ENCODE measurements around the gene KRTAP10-10.
"Not testable (repeated sequence)": the region's sequence is repeated elsewhere in the genome, so short reads cannot be mapped to it uniquely, and the experiment has no call there.

The KRTAP10-10 gene

DNA sequence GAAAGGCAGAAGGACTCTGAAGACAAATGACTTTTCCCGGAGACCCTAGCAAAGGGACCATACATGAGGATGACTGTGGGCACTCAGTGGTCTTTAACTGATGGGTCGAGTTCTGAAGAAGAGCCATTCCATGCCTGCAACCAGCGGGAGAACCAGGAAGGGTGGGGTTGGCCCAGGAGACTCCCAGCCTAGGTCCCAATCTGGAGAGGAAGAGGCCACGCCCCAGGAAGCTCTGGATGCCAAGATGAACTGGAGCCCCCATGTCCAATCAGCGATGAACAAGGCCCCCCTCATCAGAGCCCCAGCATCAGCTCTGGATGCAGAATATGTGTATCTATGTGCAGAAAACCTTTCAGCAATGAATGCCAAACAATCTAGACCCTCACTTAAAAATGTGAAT, 3.6 kb downstream of the KRTAP10-10 start:
- H3K36me3 ChIP-seq (ENCODE audit: insufficient read depth, insufficient read length, low read length): no peaks in the 10 kb centered on the region
- peaks cover 27% of the 10 kb centered on the region for H3K9me3 ChIP-seq (ENCODE audit: insufficient read depth, low read length)
- TF ChIP-seq ZNF274 (IDR thresholded peaks at IDR 0.05; ENCODE audit: low read depth, low read length) (no peak), SUZ12 (IDR thresholded peaks at IDR 0.05; ENCODE audit: extremely low read depth, insufficient read depth, insufficient read length) (no peak), YY1 (IDR thresholded peaks at IDR 0.05; ENCODE audit: insufficient read depth, insufficient read length) (no peak)
- no peak overlapping the region for H3K4me3 ChIP-seq (ENCODE audit: insufficient read length, low read depth)
- DNase-seq (ENCODE audit: low read depth, low spot score): no peak
- no peaks in the 10 kb centered on the region for H3K27me3 ChIP-seq (ENCODE audit: insufficient read depth, insufficient read length)
- peaks cover 4% of the 10 kb centered on the region for H3K4me1 ChIP-seq (ENCODE audit: insufficient read depth, insufficient read length)
- H3K9ac ChIP-seq (ENCODE audit: insufficient read length, low read depth): no peak overlapping the region

DNA sequence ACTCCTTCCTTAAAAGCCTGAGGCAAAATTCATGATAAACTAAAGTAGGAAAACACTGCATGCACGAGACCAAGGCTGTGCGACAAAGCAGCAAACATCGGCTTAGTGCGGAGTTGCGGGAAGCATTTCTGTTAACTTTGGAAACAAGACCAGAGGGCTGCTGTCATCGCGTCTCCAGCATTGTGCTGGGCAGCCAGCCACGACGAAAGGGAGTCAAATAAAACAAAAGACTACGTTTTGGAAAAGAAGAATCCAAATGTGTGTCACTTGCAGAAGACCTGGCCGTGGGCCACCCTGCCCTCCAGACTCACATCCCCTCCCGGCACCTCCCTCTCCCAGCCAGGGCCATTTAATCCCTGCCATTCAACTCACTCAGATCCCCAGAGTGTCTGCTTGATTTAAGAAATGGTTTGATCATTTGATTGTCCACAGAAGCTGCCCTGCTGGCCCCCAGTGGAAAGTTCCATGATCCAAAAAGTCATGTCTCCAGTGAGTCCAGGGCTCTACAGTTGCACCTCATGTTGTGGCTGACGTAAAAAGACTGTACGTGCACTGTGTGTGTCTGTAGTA, 6.7 kb downstream of the KRTAP10-10 start:
- TF ChIP-seq YY1 (IDR thresholded peaks at IDR 0.05; ENCODE audit: insufficient read depth, insufficient read length) (no peak), ZNF274 (IDR thresholded peaks at IDR 0.05; ENCODE audit: low read depth, low read length) (no peak), SUZ12 (IDR thresholded peaks at IDR 0.05; ENCODE audit: extremely low read depth, insufficient read depth, insufficient read length) (no peak)
- peaks cover 6% of the 10 kb centered on the region for H3K4me1 ChIP-seq (ENCODE audit: insufficient read depth, insufficient read length)
- no peak overlapping the region for H3K9ac ChIP-seq (ENCODE audit: insufficient read length, low read depth)

DNA sequence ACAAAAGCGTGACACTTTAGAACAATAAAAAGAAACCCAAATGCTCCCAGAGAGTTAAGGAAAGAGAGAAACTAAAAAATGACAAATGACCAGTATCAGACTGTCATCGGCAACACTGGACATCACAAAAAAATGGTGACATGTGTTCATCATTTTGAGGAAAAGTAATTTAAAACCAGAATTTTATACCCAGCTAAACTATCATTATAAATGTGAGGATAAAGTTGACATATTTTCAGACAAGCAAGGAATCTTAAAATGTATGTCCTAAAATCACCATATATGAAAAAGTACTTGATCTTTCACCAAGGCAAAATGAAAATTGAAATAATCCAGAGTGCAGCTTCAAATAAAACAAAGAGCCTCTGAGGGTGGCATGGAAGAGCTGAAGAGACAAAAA, 7.7 kb downstream of the KRTAP10-10 start:
- peaks cover 27% of the 10 kb centered on the region for H3K9me3 ChIP-seq (ENCODE audit: insufficient read depth, low read length)
- no peak for DNase-seq (ENCODE audit: low read depth, low spot score)
- H3K4me1 ChIP-seq (ENCODE audit: insufficient read depth, insufficient read length): peaks cover 10% of the 10 kb centered on the region
- TF ChIP-seq YY1 (IDR thresholded peaks at IDR 0.05; ENCODE audit: insufficient read depth, insufficient read length): no peak
- TF ChIP-seq ZNF274 (IDR thresholded peaks at IDR 0.05; ENCODE audit: low read depth, low read length): no peak
- TF ChIP-seq SUZ12 (IDR thresholded peaks at IDR 0.05; ENCODE audit: extremely low read depth, insufficient read depth, insufficient read length): no peak
- no peaks in the 10 kb centered on the region for H3K36me3 ChIP-seq (ENCODE audit: insufficient read depth, insufficient read length, low read length)
- H3K4me3 ChIP-seq (ENCODE audit: insufficient read length, low read depth): no peak overlapping the region
- no peaks in the 10 kb centered on the region for H3K27me3 ChIP-seq (ENCODE audit: insufficient read depth, insufficient read length)
- H3K9ac ChIP-seq (ENCODE audit: insufficient read length, low read depth): no peak overlapping the region

More for the DNA sequence above, 6.7 kb downstream of the KRTAP10-10 start:
- DNase-seq (ENCODE audit: low read depth, low spot score): no peak
- Histone ChIP-seq H3K9me3 (ENCODE audit: insufficient read depth, low read length) (peaks cover 27% of the 10 kb centered on the region), H3K27me3 (ENCODE audit: insufficient read depth, insufficient read length) (no peaks in the 10 kb centered on the region), H3K36me3 (ENCODE audit: insufficient read depth, insufficient read length, low read length) (no peaks in the 10 kb centered on the region), H3K4me3 (ENCODE audit: insufficient read length, low read depth) (no peak overlapping the region)

DNA sequence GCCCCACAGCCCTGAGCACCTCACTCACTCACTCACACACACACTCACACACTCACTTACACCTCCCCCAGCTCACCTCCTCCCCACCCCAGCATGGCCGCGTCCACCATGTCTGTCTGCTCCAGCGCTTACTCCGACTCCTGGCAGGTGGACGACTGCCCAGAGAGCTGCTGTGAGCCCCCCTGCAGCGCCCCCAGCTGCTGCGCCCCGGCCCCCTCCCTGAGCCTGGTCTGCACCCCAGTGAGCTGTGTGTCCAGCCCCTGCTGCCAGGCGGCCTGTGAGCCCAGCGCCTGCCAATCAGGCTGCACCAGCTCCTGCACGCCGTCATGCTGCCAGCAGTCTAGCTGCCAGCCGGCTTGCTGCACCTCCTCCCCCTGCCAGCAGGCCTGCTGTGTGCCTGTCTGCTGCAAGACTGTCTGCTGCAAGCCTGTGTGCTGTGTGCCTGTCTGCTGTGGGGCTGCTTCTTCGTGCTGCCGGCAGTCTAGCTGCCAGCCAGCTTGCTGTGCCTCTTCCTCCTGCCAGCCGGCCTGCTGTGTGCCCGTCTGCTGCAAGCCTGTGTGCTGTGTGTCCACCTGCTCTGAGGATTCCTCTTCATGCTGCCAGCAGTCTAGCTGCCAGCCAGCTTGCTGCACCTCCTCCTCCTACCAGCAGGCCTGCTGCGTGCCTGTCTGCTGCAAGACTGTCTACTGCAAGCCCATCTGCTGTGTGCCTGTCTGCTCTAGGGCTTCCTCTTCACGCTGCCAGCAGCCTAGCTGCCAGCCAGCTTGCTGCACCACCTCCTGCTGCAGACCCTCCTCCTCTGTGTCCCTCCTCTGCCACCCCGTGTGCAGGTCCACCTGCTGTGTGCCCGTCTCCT, 9.4 kb downstream of the KRTAP10-10 start, which contains the start of gene KRTAP10-11:
TSS of gene KRTAP10-11 (plus strand) at position 49 of the 856 bp plus-strand sequence. CDS start at position 94, 45 bp downstream.
- DNase-seq (ENCODE audit: low read depth, low spot score): not testable (repeated sequence)

DNA sequence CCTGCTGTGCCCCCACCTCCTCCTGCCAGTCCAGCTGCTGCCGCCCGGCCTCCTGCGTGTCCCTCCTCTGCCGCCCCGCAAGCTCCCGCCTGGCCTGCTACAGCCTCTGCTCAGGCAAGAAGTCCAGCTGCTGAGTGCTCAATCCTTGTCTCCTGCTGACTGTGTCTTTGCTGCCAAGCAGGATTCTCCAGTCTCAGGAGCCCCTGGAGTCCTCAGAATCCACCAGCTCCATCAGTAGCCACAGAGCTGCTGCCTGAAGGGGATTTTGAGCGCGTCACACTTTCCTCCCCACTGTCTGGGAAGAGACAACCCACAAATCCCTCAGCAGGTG, 10.0 kb downstream of the KRTAP10-10 start:
- Histone ChIP-seq H3K27me3 (ENCODE audit: insufficient read depth, insufficient read length) (no peaks in the 10 kb centered on the region), H3K9ac (ENCODE audit: insufficient read length, low read depth) (no peak overlapping the region), H3K9me3 (ENCODE audit: insufficient read depth, low read length) (peaks cover 17% of the 10 kb centered on the region), H3K4me3 (ENCODE audit: insufficient read length, low read depth) (no peak overlapping the region), H3K36me3 (ENCODE audit: insufficient read depth, insufficient read length, low read length) (no peaks in the 10 kb centered on the region), H3K4me1 (ENCODE audit: insufficient read depth, insufficient read length) (peaks cover 10% of the 10 kb centered on the region)
- no peak for DNase-seq (ENCODE audit: low read depth, low spot score)
- TF ChIP-seq SUZ12 (IDR thresholded peaks at IDR 0.05; ENCODE audit: extremely low read depth, insufficient read depth, insufficient read length): no peak
- no peak for TF ChIP-seq YY1 (IDR thresholded peaks at IDR 0.05; ENCODE audit: insufficient read depth, insufficient read length)
- TF ChIP-seq ZNF274 (IDR thresholded peaks at IDR 0.05; ENCODE audit: low read depth, low read length): no peak

More for the DNA sequence above, 9.4 kb downstream of the KRTAP10-10 start, which contains the start of gene KRTAP10-11:
- not testable (repeated sequence) for H3K4me3 ChIP-seq (ENCODE audit: insufficient read length, low read depth); H3K27me3 ChIP-seq (ENCODE audit: insufficient read depth, insufficient read length); H3K36me3 ChIP-seq (ENCODE audit: insufficient read depth, insufficient read length, low read length); H3K9ac ChIP-seq (ENCODE audit: insufficient read length, low read depth)
- H3K9me3 ChIP-seq (ENCODE audit: insufficient read depth, low read length): peaks cover 17% of the 10 kb centered on the region
- peaks cover 10% of the 10 kb centered on the region for H3K4me1 ChIP-seq (ENCODE audit: insufficient read depth, insufficient read length)

DNA sequence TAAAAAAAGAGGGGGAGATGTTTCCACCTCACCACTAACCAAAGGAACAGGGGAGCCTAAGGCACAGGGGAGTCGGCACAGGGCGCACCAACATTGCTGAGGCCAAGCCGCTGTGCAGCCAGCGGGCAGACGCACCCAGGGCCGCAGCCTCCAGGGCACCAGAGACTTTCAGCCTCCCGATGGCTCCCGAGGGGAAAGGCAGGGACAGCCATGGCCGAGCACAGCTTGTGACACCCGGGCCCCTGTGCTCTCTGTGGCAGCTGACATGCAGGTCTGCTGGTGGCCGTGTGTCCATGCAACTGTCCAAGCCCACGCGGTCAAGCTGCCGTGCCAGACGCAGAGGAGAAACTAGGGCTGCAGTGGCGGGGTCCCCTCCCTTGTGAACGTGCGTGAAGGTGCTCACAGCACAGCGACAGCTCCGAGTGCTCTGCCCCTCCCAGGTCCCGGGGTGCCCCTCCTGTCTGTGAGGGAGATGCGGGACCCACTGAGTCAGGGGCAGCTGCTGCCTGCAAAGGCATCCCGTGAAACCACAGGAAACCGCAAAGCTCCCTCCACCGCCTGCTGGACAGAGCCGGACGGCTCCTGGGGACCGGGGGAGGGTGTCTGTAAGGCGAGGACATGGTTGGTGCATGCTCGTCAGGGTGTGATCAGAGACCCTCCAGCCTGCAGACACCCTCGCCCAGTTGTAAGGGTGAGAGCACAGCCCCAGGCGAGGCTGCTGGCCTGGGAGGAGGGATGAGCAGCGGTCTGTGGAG, 11.6 kb downstream of the KRTAP10-10 start:
- no peak overlapping the region for H3K4me3 ChIP-seq (ENCODE audit: insufficient read length, low read depth)
- DNase-seq (ENCODE audit: low read depth, low spot score): no peak
- H3K27me3 ChIP-seq (ENCODE audit: insufficient read depth, insufficient read length): no peaks in the 10 kb centered on the region
- peaks cover 10% of the 10 kb centered on the region for H3K4me1 ChIP-seq (ENCODE audit: insufficient read depth, insufficient read length)
- H3K36me3 ChIP-seq (ENCODE audit: insufficient read depth, insufficient read length, low read length): no peaks in the 10 kb centered on the region
- H3K9ac ChIP-seq (ENCODE audit: insufficient read length, low read depth): peak overlapping the region; percentile 6
- H3K9me3 ChIP-seq (ENCODE audit: insufficient read depth, low read length): peaks cover 16% of the 10 kb centered on the region
- TF ChIP-seq SUZ12 (IDR thresholded peaks at IDR 0.05; ENCODE audit: extremely low read depth, insufficient read depth, insufficient read length): no peak

DNA sequence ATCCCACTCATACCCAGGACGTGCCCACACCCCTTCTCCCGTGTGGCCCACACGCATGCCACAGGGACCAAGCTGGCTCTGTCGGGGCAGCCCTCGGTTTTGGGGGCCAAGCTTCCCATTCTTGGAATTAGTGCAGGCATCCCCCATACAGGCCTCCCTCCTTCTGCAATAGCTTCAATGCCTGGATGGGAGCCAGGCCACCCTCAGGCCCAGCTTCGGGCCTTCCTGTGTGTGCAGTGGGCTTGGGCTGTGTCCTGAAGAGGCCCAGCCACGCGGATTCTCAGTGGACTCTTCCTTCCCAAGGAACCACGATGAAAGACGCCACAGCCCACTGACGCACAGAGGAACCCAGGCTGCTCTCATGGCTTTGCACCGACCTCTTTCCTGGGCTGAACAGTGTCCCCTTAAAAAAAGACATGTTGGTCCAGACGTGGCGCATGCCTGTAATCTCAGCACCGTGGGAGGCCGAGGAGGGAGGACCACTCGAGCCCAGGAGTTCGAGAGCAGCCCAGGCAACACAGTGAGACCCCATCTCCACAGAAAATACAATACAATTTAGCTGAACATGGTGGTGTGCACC, 12.5 kb downstream of the KRTAP10-10 start:
- Histone ChIP-seq H3K4me1 (ENCODE audit: insufficient read depth, insufficient read length) (peaks cover 10% of the 10 kb centered on the region), H3K4me3 (ENCODE audit: insufficient read length, low read depth) (no peak overlapping the region), H3K36me3 (ENCODE audit: insufficient read depth, insufficient read length, low read length) (no peaks in the 10 kb centered on the region), H3K9ac (ENCODE audit: insufficient read length, low read depth) (no peak overlapping the region), H3K27me3 (ENCODE audit: insufficient read depth, insufficient read length) (no peaks in the 10 kb centered on the region), H3K9me3 (ENCODE audit: insufficient read depth, low read length) (peaks cover 7% of the 10 kb centered on the region)
- DNase-seq (ENCODE audit: low read depth, low spot score): no peak
- TF ChIP-seq SUZ12 (IDR thresholded peaks at IDR 0.05; ENCODE audit: extremely low read depth, insufficient read depth, insufficient read length) (no peak), YY1 (IDR thresholded peaks at IDR 0.05; ENCODE audit: insufficient read depth, insufficient read length) (no peak), ZNF274 (IDR thresholded peaks at IDR 0.05; ENCODE audit: low read depth, low read length) (no peak)

All from NT2/D1 (cell line).